Measurements from ENCODE around the gene CCL26.

- TF ChIP-seq CTCF (conservative IDR thresholded peaks at IDR 0.05; ENCODE audit: low read depth, low read length) (no peak), EZH2 (IDR thresholded peaks at IDR 0.05; ENCODE audit: low read length, unreplicated experiment) (no peak)
Observed at GRCh38 chr7:75758491-75758890, 13.5 kb downstream of the CCL26 start.
